ENCODE measurements around the gene MIS12. TPM values are rescaled to one million over a fixed set of nuclear protein-coding genes. Genes with fewer than 3 reads are reported as not detected.

Gene MIS12
- total RNA-seq, 1 experiment from 2014 or later, result 22.6 TPM

- no peak for ATAC-seq
- H3K9me3 Mint-ChIP-seq, result no peaks in the 10 kb centered on the region
- DNase-seq (ENCODE audit: low spot score), result no peak
- ChIA-PET POLR2A (no interaction called here), CTCF (interaction anchor here (2.0 kb wide), 1 partner anchor 27 kb away, joined by 5 read pairs; the partner anchor contains the start of gene C1QBP)
- H3K27me3 Mint-ChIP-seq (ENCODE audit: low read depth), result no peaks in the 10 kb centered on the region
- peaks cover 23% of the 10 kb centered on the region for H3K4me1 Mint-ChIP-seq
- H3K27ac Mint-ChIP-seq, result peak overlapping the region; percentile 61; the same call in 1 of the 2 replicates
- TF ChIP-seq SMAD3 (CRISPR knock-in tag; IDR thresholded peaks at IDR 0.05; ENCODE audit: borderline replicate concordance), result no peak
- TF ChIP-seq SP1 (CRISPR knock-in tag; conservative IDR thresholded peaks at IDR 0.05), result no peak
- TF ChIP-seq ZNF121 (CRISPR knock-in tag; IDR thresholded peaks at IDR 0.05), result no peak
- TF ChIP-seq NFE2L1 (CRISPR knock-in tag; IDR thresholded peaks at IDR 0.05), result no peak
- TF ChIP-seq OVOL2 (CRISPR knock-in tag; IDR thresholded peaks at IDR 0.05; ENCODE audit: borderline replicate concordance), result no peak
- no peak for TF ChIP-seq ETV6 (CRISPR knock-in tag; IDR thresholded peaks at IDR 0.05)
- TF ChIP-seq AFF4 (CRISPR knock-in tag; IDR thresholded peaks at IDR 0.05; ENCODE audit: borderline replicate concordance), result no peak
- TF ChIP-seq TCF7 (CRISPR knock-in tag; IDR thresholded peaks at IDR 0.05; ENCODE audit: low read depth), result no peak
- TF ChIP-seq ATF1 (CRISPR knock-in tag; IDR thresholded peaks at IDR 0.05), result no peak
- TF ChIP-seq CDX4 (CRISPR knock-in tag; IDR thresholded peaks at IDR 0.05; ENCODE audit: borderline replicate concordance), result no peak
- TF ChIP-seq PRDM15 (CRISPR knock-in tag; IDR thresholded peaks at IDR 0.05), result no peak
- no peak for TF ChIP-seq USF2 (CRISPR knock-in tag; IDR thresholded peaks at IDR 0.05)
- TF ChIP-seq FOXJ3 (CRISPR knock-in tag; IDR thresholded peaks at IDR 0.05; ENCODE audit: borderline replicate concordance), result no peak
- no peak for TF ChIP-seq ZNF532 (CRISPR knock-in tag; IDR thresholded peaks at IDR 0.05; ENCODE audit: borderline replicate concordance)
- no peak for TF ChIP-seq TEAD4 (CRISPR knock-in tag; IDR thresholded peaks at IDR 0.05)
- no peak for TF ChIP-seq ZBTB21 (CRISPR knock-in tag; IDR thresholded peaks at IDR 0.05; ENCODE audit: borderline replicate concordance)
- TF ChIP-seq PREB (CRISPR knock-in tag; IDR thresholded peaks at IDR 0.05; ENCODE audit: borderline replicate concordance), result no peak
- no peak for TF ChIP-seq HMGXB4 (CRISPR knock-in tag; IDR thresholded peaks at IDR 0.05)
- TF ChIP-seq ZNF512 (CRISPR knock-in tag; IDR thresholded peaks at IDR 0.05; ENCODE audit: borderline replicate concordance), result no peak
- peak overlapping the region; percentile 89 for H3K4me3 Mint-ChIP-seq
- peaks cover 19% of the 10 kb centered on the region for H3K36me3 Mint-ChIP-seq
These were observed 20.1 kb upstream of the MIS12 start for GRCh38 chr17:5466295-5466694.
